ENCODE measurements around the gene SOX5.

- TF ChIP-seq CTCF (IDR thresholded peaks at IDR 0.05; ENCODE audit: low read length) (no peak), EZH2phosphoT487 (IDR thresholded peaks at IDR 0.05; ENCODE audit: low read length) (no peak), EZH2 (optimal IDR thresholded peaks at IDR 0.05; ENCODE audit: low read depth, low read length) (no peak)
Measured at GRCh38 chr12:23815810-23816209, 133.7 kb downstream of the SOX5 start.

Data from MM.1S (cell line).